K562 (cell line): ENCODE data around the gene PIP5K1B. TPM values are rescaled to one million over a fixed set of nuclear protein-coding genes. Genes with fewer than 3 reads are reported as not detected.
A peak's percentile ranks its signal among the peaks of the same experiment; 100 is the strongest.

ENCODE experiments used
- ATAC-seq: fragments of 200-7000 bp; cut with Tn5 transposase; 3 replicates; pipeline ENCODE4 v1.9.1; 2020; ENCODE audit warnings: moderate library complexity
- BruUV-seq: library from RNA; stranded (reverse); fragments of 400-500 nt; replicated peaks from 2 replicates; lab custom pipeline; 2021; lab: Mats Ljungman, UMichigan
- CTCF ChIA-PET: fragments of 300-600 bp; formaldehyde crosslinking; extraction: SDS; loops from one replicate; lab custom pipeline; 2021; ENCODE audit warnings: low intra/inter-chr PET ratio; lab: Yijun Ruan, JAX
- POLR2A ChIA-PET: fragments of 300-600, 350-650 bp; sonication (Branson Sonifier 250); formaldehyde crosslinking; extraction: SDS; loops from one replicate; lab custom pipeline; 2021; ENCODE audit warnings: antibody characterized with exemption, inconsistent platforms; lab: Yijun Ruan, JAX
- DNase-seq, 4 experiments: peaks; one replicate each; pipeline versions ENCODE4 v3.0.0 to v3.0.0-alpha.2; 2011 to 2018; ENCODE audit warnings: low spot score in 3 of 4, mixed read lengths in 3 of 4; ENCODE audit errors: extremely low read depth in 1 of 4
- FAIRE-seq: peaks from 2 replicates; lab custom pipeline; 2011; peaks lifted over from hg19 to GRCh38; lab: Jason Lieb, UNC
- H2AFZ ChIP-seq: 2 replicates; pipeline ENCODE4 v1.6.0; 2011; ENCODE audit warnings: low read depth, low read length, control low read depth, inconsistent platforms
- H3K27ac ChIP-seq: fragments of 200-600 bp; 3 replicates; pipeline ENCODE4 v1.8.0; 2011; ENCODE audit warnings: low read depth, mild to moderate bottlenecking, control low read depth, inconsistent platforms, low read length, moderate library complexity, mixed read lengths; ENCODE audit errors: extremely low read depth
- H3K27me3 ChIP-seq, 2 experiments: fragments of 300-600 bp in 1 of 2; 2 replicates in 1 of 2; 3 replicates in 1 of 2; pipeline versions ENCODE4 v1.6.0 to v1.8.0; 2011; ENCODE audit warnings: inconsistent platforms in 2 of 2, low read length in 2 of 2, mild to moderate bottlenecking in 1 of 2, mixed read lengths in 1 of 2, moderate library complexity in 1 of 2; ENCODE audit not compliant: control insufficient read depth in 2 of 2, insufficient read depth in 2 of 2
- H3K36me3 ChIP-seq: fragments of 300-600 bp; 3 replicates; pipeline ENCODE4 v1.8.0; 2011; ENCODE audit warnings: mild to moderate bottlenecking, low read length, inconsistent platforms; ENCODE audit not compliant: control insufficient read depth, insufficient read depth
- H3K4me1 ChIP-seq, 2 experiments: fragments of 200-600 bp in 1 of 2; replicated peaks in 1 of 2; 2 replicates in 1 of 2; 3 replicates in 1 of 2; pipeline versions ENCODE4 v1.5.1 to v1.8.0; 2011; ENCODE audit warnings: inconsistent platforms in 2 of 2, low read length in 2 of 2, mild to moderate bottlenecking in 1 of 2, mixed read lengths in 1 of 2, moderate library complexity in 1 of 2; ENCODE audit not compliant: control insufficient read depth in 2 of 2, insufficient read depth in 2 of 2
- H3K4me2 ChIP-seq: 2 replicates; pipeline ENCODE4 v1.6.1; 2011; ENCODE audit warnings: low read length, control low read depth, inconsistent platforms, mixed read lengths; ENCODE audit not compliant: insufficient read depth
- H3K4me3 ChIP-seq: fragments of 200-600 bp; sonication (generic), shearing (Covaris generic); 2 replicates; pipeline ENCODE4 v1.5.1; 2016; ENCODE audit warnings: control low read depth, inconsistent platforms
- H3K79me2 ChIP-seq: fragments of 200-600 bp; 3 replicates; pipeline ENCODE4 v1.8.0; 2011; ENCODE audit warnings: low read length, inconsistent platforms; ENCODE audit not compliant: control insufficient read depth, insufficient read depth
- H3K9ac ChIP-seq, 2 experiments: 2 replicates each; pipeline versions ENCODE4 v1.6.0 to v1.6.1; 2011; ENCODE audit warnings: low read depth in 2 of 2, low read length in 2 of 2, control low read depth in 1 of 2, inconsistent platforms in 1 of 2, mild to moderate bottlenecking in 1 of 2, mixed read lengths in 1 of 2; ENCODE audit not compliant: insufficient read depth in 1 of 2
- H3K9me1 ChIP-seq: one replicate; pipeline ENCODE4 v1.6.0; 2011; ENCODE audit warnings: inconsistent platforms, mild to moderate bottlenecking, low read length, moderate library complexity; ENCODE audit not compliant: control insufficient read depth, insufficient read depth
- H3K9me3 ChIP-seq: replicated peaks from 2 replicates; pipeline ENCODE4 v1.5.1; 2011; ENCODE audit warnings: low read depth, low read length, inconsistent platforms; ENCODE audit not compliant: control insufficient read depth, insufficient read depth
- H4K20me1 ChIP-seq: replicated peaks from 2 replicates; pipeline ENCODE4 v1.6.1; 2011; ENCODE audit warnings: low read length, inconsistent platforms, mixed read lengths; ENCODE audit not compliant: control insufficient read depth, insufficient read depth
- BCOR ChIP-seq: fragments of 450-650 bp; IDR thresholded peaks from 2 replicates; pipeline ENCODE4 v1.6.1; 2016
- DMBX1 ChIP-seq: fragments of 250-450 bp; sonication (Bioruptor Pico); IDR thresholded peaks from 2 replicates; pipeline ENCODE4 v1.8.0; 2022; ENCODE audit warnings: inconsistent platforms, mild to moderate bottlenecking, moderate library complexity, borderline replicate concordance
- ETS2 ChIP-seq: IDR thresholded peaks from 2 replicates; pipeline ENCODE4 v1.6.1; 2016; ENCODE audit warnings: borderline replicate concordance, missing genetic modification characterization, mild to moderate bottlenecking, moderate library complexity, missing compliant biosample characterization; ENCODE audit not compliant: poor library complexity, severe bottlenecking
- NR2C2 ChIP-seq, 2 experiments: fragments of 200-800 bp in 1 of 2; sonication (Bioruptor generic) in 1 of 2; sonication (generic) in 1 of 2; formaldehyde crosslinking in 1 of 2; IDR thresholded peaks; 2 replicates each; pipeline versions ENCODE4 v1.6.1 to v1.8.0; 2016 to 2022; ENCODE audit warnings: mild to moderate bottlenecking in 1 of 2, missing compliant biosample characterization in 1 of 2, missing genetic modification characterization in 1 of 2, missing genetic modification reagents in 1 of 2
- ZNF197 ChIP-seq: fragments of 200-800 bp; sonication (Bioruptor generic); IDR thresholded peaks from 2 replicates; pipeline ENCODE4 v1.6.1; 2016; ENCODE audit warnings: low read depth, missing genetic modification characterization, missing compliant biosample characterization
- WGBS: fragments of 100-300 bp; shearing (Covaris generic); methylation state at CpG from one replicate; pipeline ENCODE4 v1.1.6; 2016; ENCODE audit warnings: low coverage, mixed read lengths; ENCODE audit not compliant: insufficient coverage; ENCODE audit errors: missing lambda C conversion rate; 5-methylcytosine and 5-hydroxymethylcytosine counted together
- in situ Hi-C: fragments of 300-500 bp; cut with MboI; formaldehyde crosslinking; loops from 4 replicates; pipeline ENCODE4 v1.15.0; 2018; ENCODE audit warnings: inconsistent platforms, mixed read lengths
- intact Hi-C: fragments of 100-400 bp; cut with micrococcal nuclease; formaldehyde crosslinking; loops from 2 replicates; pipeline ENCODE4 v1.14.2; 2022
- polyA plus RNA-seq, 8 experiments: library from polyadenylated mRNA; depleted of rRNA in 4 of 8; stranded (reverse) in 5 of 8; unstranded in 3 of 8; fragments of >200 nt; fragmentation: Nextera tagmentation in 2 of 8; fragmentation: Illumina TruSeq in 1 of 8; extraction: Ambion mirVana in 2 of 8; extraction: Trizol in 1 of 8; gene quantifications; 2 replicates each; pipeline versions ENCODE4 v1.2.1 to v1.2.3, GENCODE V29; 2011 to 2014; ENCODE audit warnings: inconsistent platforms in 1 of 8, missing spikeins in 1 of 8
- total RNA-seq, 7 experiments: library from RNA; depleted of rRNA in 6 of 7; stranded (reverse); fragments of >200 nt in 6 of 7; fragmentation: Illumina TruSeq in 2 of 7; extraction: Trizol in 2 of 7; gene quantifications; 2 replicates each; pipeline versions ENCODE4 v1.2.1 to v1.2.3, GENCODE V29; 2011 to 2021; ENCODE audit warnings: low replicate concordance in 1 of 7
- TF ChIP-seq, protein P1 (sequence below): fragments of 450-650 bp; IDR thresholded peaks from 2 replicates; pipeline ENCODE4 v1.6.1; 2018; ENCODE audit not compliant: partially characterized antibody

Gene PIP5K1B
- total and polyA plus RNA-seq, 9 of the 15 experiments (the other 6 are each of a cell fraction or from before 2014, with no cell fraction given): 3.1 to 12.9 (median 7.4) TPM

DNA sequence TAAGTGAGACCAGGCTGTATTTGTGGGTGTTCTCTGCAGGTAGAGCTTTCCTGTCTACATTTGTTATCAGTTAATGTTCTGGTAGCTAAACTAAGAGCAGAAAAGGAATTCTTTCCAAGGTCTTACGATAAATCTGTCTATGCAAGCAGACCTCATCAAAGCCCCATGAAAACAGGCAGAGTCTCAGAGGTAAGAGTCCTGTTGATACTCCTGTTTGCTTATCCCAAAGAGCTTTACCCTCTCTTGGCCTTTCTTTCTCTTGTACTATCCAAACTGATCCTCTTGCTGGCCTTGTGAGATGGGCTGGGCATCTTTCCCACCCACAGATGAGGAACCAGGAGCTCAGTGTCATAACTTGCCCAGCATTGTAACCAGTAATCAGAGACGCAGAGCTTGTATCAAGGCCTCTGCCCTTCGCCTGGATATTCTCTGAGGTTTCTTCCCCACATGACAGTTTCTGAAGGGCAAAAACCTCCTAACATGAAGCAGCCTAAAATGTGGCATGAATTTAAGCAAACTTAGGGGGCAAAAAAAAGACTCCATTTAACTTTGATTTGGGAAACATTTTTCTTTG lies 275.4 kb downstream of the PIP5K1B start:
- peak overlapping the region; percentile 12; the same call in 1 of the 2 replicates for H2AFZ ChIP-seq
- no peak for ATAC-seq
- POLR2A ChIA-PET: no interaction called here
- H3K9me1 ChIP-seq: no peaks in the 10 kb centered on the region
- TF ChIP-seq NR2C2 (CRISPR knock-in tag; IDR thresholded peaks at IDR 0.05) (no peak), NR2C2 (tag; IDR thresholded peaks at IDR 0.05) (no peak), ZNF197 (no peak), BCOR (no peak), DMBX1 (no peak), ETS2 (tag) (no peak)
- TF ChIP-seq, protein P1, sequence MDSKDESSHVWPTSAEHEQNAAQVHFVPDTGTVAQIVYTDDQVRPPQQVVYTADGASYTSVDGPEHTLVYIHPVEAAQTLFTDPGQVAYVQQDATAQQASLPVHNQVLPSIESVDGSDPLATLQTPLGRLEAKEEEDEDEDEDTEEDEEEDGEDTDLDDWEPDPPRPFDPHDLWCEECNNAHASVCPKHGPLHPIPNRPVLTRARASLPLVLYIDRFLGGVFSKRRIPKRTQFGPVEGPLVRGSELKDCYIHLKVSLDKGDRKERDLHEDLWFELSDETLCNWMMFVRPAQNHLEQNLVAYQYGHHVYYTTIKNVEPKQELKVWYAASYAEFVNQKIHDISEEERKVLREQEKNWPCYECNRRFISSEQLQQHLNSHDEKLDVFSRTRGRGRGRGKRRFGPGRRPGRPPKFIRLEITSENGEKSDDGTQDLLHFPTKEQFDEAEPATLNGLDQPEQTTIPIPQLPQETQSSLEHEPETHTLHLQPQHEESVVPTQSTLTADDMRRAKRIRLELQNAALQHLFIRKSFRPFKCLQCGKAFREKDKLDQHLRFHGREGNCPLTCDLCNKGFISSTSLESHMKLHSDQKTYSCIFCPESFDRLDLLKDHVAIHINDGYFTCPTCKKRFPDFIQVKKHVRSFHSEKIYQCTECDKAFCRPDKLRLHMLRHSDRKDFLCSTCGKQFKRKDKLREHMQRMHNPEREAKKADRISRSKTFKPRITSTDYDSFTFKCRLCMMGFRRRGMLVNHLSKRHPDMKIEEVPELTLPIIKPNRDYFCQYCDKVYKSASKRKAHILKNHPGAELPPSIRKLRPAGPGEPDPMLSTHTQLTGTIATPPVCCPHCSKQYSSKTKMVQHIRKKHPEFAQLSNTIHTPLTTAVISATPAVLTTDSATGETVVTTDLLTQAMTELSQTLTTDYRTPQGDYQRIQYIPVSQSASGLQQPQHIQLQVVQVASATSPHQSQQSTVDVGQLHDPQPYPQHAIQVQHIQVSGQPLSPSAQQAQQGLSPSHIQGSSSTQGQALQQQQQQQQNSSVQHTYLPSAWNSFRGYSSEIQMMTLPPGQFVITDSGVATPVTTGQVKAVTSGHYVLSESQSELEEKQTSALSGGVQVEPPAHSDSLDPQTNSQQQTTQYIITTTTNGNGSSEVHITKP: no peak
- no peaks in the 10 kb centered on the region for H3K79me2 ChIP-seq
- intact Hi-C loops (no loop called here), in situ Hi-C loops (no loop called here)
- DNase-seq: no peak
- no peaks in the 10 kb centered on the region for H3K27me3 ChIP-seq
- H3K4me2 ChIP-seq: no peak overlapping the region
- CTCF ChIA-PET: no interaction called here
- no peaks in the 10 kb centered on the region for H4K20me1 ChIP-seq
- WGBS: 28% methylated on average over 2 of the region's 3 CpGs
- H3K9ac ChIP-seq: peak overlapping the region in 1 of 2 experiments; percentile 16; a peak in 1 of 4 replicates
- no peak for FAIRE-seq
- no peaks in the 10 kb centered on the region for H3K36me3 ChIP-seq
- no peak overlapping the region for H3K4me3 ChIP-seq
- H3K9me3 ChIP-seq: peaks cover 5% of the 10 kb centered on the region; the same call in 1 of the 2 replicates
- peaks cover 11 to 68% of the 10 kb centered on the region in 2 experiments; a peak in 4 of 5 replicates for H3K4me1 ChIP-seq
- no TSS peak for BruUV-seq
- peak overlapping the region; percentile 67; the same call in 1 of the 3 replicates for H3K27ac ChIP-seq
